Right kidney (tissue), 1 donor: ENCODE measurements around the gene MLLT3.

ENCODE experiments used
- DNase-seq: peaks from one replicate; pipeline ENCODE4 v3.0.0-alpha.2; 2016

MLLT3 gene

DNA sequence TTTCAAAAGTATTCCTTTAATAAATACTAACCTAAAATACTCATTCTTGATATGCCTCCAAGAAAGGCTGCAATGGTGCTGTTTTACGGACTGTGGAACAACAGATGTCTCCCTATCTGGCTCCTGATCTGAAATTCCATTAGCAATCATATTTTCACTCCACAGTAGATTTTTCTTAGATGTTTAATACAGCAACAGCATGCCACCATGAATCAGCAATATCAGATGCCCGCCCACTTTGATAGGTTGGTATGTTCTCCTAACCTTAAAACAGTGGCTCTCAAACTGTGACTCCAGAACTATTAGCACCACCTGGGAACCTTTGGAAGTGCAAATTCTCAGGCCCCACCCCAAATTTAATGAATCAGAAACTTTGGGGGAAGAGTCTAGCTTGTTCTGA lies 110.2 kb downstream of the MLLT3 start:
- no peak for DNase-seq

DNA sequence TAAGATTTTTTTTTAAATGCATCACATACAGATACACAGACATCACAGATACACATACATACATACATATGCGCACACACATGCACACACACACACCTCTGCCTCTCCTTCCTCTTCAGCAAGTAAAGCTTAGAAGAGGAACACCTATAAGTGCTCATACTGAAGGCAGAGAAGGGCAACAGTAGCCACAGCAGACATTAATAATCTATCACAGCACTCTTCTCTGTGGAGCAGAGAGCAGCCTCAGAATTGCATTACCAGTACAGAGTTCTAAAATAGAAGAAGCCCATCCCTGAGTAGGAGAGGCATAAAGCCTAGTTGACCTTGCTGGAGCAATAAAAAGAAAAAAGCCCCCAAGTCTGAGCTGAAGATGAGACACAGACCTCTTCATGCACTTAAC lies 110.6 kb downstream of the MLLT3 start:
- DNase-seq = no peak

DNA sequence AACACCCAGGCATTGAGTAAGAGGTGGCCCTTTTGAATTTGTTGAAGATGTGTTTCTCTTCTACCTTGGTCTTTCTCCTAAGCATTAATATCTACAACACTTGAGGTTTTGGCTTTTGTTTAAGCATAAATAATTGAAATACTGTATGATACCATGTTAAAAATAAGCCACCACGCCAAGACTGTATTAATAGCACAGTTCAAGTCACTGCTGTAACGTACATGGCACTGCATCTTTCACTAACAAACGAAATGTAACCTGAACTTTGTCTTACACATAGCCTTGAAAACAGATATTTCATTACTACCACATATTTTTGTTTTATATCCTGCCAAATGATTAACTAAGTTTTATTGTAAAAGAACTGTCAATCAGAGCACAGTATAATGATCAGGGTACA lies 112.8 kb downstream of the MLLT3 start:
- no peak for DNase-seq

DNA sequence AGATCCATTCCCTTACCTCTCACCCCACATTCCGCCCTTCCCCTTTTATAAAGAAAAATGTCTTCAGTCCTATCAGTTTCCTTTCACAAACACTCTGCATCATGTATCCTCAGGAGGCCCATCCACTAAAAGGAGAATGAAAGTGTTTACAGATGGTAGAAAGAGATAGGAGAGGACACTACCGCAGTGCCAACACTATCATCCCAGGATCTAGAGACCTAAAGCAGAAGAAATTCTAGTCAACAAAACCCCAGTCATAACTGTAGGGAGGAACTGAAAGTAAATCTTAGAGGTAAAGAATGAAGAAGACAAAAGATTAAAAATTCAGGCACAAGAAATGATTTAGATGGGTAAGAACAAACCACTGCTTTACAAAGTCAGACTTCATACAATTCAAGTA lies 114.1 kb downstream of the MLLT3 start:
- no peak for DNase-seq

DNA sequence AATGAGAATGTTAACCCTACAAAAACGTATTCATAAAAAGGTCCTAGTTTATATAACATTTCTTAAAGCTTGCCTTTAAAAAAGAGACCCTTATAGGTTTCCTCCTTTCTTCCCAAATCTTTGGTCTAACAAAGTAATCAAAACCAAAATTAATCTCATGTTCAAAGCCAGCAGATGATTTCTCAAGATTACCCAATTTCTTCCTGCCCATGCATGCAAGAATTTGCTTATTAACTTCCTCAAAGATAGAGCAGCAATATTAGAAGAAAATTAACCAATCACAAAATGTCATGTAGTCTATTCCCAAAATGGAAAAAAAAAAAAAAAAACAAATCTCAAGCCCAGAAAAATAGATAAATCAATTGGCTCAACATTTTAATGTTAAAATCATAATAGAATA lies 114.9 kb downstream of the MLLT3 start:
- no peak for DNase-seq

DNA sequence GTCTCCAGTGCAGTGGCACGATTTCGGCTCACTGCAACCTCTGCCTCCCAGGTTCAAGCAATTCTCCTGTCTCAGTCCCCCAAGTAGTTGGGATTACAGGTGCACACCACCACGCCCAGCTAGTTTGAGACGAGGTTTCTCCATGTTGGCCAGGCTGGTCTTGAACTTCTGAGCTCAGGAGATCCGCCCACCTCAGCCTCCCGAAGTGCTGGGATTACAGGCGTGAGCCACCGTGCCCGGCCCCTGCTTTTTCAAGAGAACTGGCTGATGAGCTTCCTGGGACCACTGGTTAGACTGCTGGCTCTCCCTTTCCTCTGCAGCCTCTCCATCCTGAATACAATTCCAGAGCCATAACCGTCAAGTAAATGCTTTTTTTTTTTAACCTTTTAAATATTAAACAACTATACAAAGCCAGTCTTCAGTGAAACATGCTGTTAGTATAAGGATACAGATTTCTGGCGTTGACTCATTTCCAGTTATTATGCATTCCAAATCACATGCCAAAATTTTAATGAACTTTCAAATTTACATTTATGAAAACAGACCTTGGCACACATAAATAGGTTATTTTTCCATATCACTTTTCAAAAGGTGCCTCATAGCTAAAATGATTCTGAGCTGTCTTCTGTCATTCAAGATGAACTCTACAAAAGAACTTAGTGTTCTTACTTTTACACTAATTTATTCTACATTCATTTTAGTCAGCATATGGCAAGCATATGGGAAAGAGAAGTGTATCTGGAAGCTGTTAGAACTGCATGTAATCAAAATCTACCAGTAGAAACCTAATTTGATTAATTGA lies 116.0 kb downstream of the MLLT3 start:
- DNase-seq = no peak

DNA sequence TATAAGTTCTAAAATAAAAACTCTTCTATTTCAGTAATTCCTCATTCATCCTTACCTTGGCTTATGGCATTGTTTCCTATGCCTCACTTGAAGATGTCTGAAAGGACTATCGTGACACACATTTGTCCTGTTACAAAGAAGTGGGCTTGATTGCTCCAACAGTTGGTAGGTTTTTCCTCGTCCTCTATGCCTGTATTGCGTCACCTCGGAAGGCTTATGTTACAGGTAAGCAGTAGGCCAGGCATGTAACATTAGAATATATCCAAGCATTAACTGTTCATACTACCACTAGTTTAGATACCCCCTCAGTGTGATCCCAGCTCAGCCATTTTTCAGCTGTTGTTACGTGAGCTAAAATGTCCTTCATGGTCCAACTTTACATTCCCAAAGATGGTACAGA lies 116.7 kb downstream of the MLLT3 start:
- no peak for DNase-seq

DNA sequence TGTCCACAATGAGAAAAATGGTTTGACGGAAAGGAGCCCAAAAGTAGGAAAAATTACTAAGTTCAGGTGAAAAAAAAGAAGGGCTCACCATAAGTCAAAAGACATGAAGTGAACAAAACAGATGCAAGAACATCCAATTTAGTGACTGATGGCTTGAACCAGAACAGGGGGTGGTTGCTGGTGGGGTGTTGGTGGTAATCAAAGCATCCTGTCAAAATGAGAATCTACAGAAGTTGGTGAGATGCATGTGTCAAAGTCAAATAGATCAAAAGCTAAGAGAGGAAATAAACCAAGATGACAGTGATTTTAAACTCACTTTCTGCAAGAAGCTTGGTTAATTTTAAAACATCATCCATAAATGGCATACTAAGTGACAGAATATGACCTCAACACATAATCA lies 117.4 kb downstream of the MLLT3 start:
- DNase-seq = no peak

DNA sequence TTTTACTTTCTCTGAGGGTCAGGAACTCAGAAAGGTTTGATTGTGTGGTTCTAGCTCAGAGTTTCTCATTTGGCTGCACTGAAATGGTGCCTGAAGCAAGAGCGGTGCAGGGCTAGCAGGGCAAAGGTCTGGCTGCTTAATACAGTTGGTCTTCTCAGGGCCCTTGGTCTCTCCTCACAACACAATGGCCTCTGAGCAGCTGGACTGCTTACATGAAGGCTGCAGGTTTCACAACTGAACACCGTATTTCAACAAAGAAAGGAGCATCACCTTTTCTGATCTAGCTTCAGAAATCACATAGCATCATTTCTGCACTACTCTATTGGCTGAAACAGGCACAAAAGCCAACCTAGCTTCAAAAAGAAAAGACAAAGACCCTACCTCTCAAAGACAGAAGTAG lies 122.2 kb downstream of the MLLT3 start:
- no peak for DNase-seq

DNA sequence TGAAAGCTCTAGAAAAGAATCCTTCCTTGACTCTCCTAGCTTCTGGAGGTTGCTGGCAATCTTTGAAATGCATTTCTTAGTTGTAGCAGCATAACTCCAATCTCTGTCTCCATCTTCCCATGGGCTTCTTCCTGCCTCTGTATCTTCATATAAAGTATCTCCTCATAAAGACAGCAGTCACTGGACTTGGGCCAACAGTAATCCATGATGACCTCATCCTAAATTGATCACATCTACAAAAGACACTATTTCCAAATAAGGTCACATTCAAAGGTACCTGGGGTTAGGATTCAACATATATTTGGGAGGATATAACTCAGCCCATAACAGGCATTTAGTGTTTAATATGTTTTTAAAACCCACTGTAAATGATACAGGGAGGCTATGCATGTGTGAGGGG lies 123.3 kb downstream of the MLLT3 start:
- no peak for DNase-seq

DNA sequence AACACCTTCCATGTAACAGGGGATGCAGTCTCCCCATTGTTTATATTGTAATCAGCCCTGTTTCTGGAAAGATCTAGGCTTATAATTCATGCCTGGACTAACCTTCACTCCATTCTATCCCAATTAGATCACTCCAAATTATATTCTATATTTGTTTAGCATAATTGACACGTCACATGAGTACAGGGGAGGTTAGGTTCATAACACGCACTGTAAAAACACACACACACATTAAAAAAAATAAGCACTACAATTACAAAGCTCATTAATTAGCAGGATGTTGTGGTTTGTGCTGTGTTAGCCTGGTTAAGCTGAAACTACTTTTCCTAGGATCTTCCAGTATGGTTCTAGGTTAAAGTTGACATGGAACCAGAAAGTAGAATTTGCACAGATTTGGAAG lies 126.0 kb downstream of the MLLT3 start:
- no peak for DNase-seq

DNA sequence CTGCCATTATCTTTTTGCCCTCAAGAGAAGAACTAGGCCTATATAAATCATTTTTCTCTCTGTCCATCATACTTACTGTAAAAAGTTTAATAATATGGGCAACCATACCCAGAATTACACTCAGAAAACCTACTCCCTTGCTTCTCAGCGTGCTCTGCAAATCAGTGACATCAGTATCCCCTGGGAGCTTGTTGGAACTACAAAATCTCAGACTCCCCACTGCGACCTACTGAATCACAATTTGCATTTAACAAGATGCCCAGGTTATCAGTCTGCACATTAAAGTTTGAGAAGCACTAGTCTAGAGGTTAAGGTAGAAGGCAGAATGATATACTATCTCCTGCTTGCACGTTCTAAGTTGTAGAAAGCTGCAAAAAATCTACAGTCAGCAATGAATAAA lies 127.2 kb downstream of the MLLT3 start:
- DNase-seq = no peak

DNA sequence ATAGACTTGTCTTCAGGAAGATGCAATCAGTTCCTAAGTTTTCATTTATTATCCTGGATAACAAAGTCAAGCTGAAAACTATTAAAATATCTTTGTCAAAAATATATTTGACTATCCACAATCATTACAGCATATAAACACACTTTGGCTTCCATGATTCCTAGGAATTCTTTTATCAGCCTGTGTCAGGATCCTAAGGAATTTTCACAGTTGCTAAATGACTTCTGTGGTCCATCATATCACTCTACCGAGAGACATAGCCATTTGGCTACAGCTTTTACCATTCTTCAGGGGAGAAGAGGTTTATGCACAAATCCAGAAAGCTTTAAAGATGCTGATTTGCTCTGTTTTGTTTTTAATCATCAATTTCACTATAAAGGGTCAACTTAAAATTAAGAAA lies 128.3 kb downstream of the MLLT3 start:
- DNase-seq = no peak

DNA sequence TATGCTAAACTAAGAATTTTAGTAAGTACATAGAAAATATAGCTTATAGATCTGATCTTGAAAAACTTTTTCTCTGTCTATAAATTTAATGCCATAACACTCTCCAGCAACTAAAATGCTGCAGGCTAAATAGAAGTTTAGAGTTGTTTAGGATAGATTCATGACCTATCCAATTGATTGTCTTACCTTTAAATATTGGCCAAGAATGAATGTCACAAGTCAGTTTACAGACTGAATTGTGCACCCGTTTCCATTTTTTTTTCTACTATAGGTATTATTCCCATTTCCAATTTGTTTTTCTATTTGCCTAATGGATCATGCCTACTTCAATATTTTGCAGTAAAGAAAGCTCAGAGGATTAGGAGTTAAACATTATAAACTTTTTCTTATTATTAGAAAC lies 129.5 kb downstream of the MLLT3 start:
- no peak for DNase-seq

DNA sequence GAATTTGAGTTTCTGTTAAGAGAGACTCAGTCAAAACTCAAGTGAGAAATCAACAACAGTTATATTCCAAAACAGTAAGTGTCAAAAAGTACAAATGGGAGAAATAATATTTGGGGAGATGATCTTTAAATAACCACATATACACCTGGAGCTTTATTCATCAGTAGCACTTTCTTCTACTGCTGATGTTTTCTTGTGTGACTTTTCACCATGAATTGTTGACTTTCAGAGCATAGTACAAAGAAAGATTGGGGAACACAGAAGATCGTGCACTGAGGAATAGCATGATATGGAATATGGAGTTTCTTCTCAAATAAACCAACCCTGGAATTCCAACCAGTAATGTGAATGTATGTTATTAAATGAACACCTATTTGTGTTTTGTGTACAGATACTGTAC lies 130.7 kb downstream of the MLLT3 start:
- DNase-seq = no peak

DNA sequence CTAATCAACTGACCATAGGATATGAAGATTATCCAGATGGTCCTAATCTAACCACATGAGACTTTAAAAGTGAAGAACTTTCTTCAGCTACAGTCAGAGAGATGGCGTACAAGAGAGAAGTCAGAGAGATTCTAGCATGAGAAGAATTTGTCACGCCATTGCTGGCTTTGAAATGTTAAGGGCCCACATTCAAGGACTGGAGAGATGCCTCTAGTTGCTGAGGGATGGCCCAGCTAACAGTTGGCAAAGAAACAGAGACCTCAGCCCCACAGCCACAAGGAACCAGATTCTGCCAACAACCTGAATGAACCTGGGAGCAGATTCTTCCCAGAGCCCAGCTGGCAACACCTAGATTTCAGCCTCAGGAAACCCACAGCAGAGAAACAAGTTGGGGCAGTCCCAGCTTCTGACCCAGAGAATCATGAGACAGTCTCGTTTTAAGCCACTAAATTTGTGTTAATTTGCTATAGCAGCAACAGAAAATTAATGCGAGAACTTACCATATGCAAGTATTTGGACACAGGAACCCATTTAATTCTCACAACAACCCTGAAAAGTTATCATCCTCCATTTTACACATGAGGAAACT lies 132.0 kb downstream of the MLLT3 start:
- no peak for DNase-seq

DNA sequence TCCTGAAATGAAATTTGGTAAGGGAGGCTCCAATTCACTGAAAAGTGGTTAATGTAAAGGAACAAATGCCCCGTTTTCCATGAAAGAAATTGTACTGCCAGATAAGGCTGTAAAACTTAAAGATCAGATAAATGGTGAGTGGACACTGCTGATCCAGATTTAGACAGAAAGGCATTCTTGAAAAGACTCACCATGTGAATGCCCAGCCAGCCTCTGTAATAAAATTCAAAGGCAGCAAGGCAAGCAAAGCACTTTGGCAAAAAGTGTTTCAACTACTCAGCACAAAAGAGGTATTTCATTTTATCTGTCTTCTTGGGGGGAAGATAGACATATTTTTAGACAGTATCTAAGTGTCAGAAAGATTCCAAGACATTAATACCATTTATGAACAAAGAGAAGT lies 133.6 kb downstream of the MLLT3 start:
- no peak for DNase-seq

DNA sequence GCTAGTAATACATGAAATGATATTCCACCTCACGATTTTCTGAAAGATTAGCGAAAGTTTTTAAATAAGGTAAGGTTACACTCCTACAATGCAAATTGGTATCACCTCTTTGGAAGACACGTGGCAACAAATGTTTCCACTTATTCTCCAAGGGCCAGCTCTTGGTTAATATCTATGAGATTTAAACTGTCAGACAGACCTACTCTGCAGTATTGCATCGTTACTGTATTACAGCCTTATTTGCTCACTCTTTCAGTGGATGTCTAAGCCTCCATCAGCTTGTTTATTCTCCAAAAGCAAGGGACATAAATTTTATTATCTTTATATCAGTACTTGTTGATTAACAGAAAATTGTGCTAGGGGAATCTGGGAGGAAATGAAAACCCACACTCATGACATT lies 135.7 kb downstream of the MLLT3 start:
- DNase-seq = no peak

DNA sequence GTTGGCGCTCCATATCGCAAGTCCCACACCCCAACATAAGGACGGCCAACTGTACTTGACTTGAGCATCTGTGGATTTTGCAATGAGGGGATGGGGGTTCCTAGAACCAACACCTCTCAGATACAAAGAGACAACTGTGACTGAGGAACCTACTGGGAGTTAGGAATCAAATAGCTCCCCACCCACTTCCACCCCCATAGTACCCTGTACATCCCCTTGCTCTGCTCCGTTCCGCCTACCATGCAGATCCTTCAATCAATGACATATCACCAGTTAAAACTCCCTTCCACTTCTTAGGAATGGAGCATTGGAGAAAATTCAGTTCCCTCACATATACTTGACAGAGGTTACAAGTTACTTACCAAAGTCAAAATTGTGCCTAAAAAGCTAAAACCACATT lies 140.9 kb downstream of the MLLT3 start:
- DNase-seq = no peak

DNA sequence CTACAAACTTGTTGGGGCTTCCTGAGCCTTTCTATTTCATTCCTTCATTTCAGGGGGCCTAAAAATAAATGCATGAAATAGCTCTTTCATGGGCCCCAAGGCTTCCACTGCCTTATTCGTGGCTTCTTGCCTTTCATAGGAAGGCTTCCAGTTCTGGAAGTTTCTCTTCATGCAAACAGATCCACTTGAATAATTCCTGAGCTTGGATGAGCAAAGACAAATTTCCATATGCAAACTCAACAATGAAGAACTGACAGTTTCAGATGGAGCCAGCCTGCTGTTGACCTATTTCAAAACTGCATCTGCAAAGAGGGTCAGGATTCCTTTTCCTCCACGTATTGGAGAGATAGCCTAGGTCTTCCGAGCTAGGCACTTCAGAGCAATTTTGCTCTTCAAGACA lies 142.1 kb downstream of the MLLT3 start:
- DNase-seq = no peak

DNA sequence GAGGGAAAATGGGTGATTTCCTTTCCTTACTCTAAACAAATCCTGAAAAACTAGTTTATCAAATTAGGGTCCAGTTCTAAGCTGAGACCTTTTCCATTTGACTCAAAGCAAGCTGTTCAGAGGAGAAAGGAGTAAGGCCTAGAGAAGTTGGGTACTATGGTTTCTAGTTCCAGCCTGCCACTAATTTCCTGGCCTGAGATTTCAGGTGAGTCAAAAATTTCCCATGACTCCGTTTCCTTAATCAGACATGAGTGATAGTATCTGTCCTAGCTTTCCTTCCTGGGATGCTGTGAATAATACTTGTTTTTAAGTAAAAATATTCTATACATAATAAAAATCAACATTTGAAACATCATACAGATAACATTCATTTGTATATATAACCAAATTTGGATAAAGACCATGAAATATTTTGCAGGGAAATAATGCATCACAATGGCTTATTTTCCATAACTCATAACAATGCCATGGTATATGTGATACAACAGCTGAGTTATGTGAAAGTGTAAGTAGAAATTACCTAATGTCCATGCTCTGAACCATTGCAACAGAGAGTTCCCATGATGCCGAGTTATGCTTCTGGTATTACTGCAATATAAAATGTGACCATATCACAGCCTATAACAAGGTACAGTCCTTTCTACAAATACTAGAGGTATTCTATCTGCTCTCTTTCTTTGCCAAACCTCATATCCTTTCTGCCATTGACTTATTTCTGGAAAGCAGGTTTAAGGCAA lies 142.7 kb downstream of the MLLT3 start:
- no peak for DNase-seq

DNA sequence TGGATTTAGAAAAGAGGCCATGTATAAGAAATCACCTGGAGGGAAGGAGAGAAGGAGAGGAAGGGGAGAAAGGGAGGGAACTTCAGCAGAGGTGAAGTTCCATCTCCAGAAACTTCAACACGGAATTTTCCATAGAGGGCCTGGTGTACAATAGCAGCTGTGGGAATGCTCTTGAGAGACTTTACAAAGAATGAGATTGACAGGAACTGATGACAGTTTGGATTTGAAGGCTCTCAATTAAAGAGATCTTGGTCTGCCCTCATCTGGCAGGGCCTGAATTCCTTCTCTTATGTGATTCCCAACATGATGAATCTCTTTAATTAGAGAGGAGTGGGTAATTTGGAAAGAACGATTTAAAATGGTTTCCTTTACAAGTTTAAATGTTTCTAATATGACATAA lies 143.5 kb downstream of the MLLT3 start:
- DNase-seq = no peak

DNA sequence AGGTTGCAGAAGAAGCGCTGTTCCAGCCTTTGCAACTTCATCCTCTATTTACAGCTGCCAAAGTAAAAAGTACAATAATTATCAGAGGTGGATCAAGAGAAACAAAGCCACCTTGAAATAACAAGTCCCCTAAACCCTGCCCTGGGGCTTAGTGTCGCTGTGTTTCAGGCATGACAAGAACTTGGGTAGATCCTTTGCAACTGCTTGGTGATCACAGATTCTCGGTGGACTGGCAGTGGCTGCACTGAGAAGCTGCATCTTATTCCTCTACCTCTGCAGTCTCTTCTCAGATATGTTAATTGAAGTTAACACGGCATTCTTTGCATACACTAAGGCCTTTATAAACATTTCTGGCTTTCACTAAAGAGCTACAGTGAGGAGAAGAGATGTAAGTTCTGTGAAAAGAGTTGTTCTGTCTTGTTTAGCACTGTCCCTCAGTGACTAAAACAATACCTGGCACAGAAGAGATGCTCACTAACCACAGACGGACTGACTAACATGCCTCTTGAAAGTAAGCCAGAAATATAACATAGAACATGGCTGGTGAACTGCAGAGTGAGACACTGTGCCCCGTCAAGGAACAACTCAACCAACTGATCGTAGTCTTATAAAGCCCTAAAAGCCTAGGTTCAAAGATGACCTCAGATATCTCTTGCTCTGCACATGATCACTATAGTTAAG lies 144.2 kb downstream of the MLLT3 start:
- DNase-seq = no peak
